GM21528 (cell line): ENCODE measurements around the gene TMEM40.
"Not testable (repeated sequence)": the region's sequence is repeated elsewhere in the genome, so short reads cannot be mapped to it uniquely, and the experiment has no call there.

Source experiments
- ATAC-seq: cut with Tn5 transposase; IDR thresholded peaks from one replicate; pipeline ENCODE4 v1.9.1; 2021; ENCODE audit warnings: mild to moderate bottlenecking, moderate library complexity; ENCODE audit not compliant: unreplicated experiment, low FRiP score

Gene TMEM40

GRCh38 chr3:12777171-12777570, 18.1 kb upstream of the TMEM40 start:
- ATAC-seq, result no peak

DNA sequence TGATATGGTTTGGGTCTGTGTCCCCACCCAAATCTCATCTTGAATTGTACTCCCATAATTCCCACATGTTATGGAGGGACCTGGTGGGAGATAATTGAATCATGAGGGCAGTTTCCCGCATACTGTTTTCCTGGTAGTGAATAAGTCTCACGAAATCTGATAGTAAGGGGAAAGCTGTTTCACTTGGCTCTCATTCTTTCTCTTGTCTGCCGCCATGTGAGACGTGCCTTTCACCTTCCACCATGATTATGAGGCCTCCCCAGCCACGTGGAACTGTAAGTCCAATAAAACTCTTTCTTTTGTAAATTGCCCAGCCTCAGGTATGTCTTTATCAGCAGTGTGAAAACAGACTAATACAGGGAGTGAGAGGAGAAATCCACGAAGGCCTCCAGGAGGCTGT, 16.9 kb upstream of the TMEM40 start:
- not testable (repeated sequence) for ATAC-seq

DNA sequence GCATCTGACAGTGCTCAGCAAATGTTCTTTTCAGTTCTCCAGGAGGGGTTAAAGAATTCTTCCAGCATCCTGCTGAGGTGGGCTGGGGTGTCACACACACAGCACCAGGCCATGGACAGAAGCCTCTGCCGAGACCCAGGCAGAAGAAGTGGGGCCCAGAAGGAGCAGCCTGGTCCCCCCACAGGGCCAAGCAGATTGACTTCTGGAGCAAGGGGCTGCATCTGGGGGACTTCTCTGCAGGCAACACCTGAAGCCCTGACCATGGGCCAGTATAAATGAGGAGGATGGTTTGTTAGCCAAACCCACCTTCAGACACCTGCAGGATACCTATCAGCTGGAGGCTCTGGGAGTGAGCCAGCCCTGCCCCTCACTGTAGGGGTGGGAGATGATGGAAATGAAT, 16.2 kb upstream of the TMEM40 start:
- no peak for ATAC-seq

DNA sequence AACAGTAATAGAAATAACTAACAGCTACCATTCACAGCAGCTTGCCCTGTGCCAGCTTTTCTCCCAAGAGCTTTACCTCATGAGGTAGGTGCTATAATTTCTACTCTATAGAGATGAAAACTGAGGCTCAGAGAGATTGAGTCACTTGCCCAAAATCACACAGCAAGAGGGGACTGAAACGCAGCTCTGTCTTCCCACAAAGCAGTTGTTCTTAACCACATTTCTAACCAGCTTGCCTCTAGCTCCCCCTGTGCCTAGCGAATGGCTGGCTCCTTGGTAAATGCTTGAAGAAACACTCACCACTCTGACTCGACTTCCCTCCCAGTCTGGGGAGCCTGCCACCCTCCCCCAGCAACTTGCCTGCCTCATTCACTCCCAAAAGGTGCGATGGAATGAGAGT, 15.6 kb upstream of the TMEM40 start:
- no peak for ATAC-seq

DNA sequence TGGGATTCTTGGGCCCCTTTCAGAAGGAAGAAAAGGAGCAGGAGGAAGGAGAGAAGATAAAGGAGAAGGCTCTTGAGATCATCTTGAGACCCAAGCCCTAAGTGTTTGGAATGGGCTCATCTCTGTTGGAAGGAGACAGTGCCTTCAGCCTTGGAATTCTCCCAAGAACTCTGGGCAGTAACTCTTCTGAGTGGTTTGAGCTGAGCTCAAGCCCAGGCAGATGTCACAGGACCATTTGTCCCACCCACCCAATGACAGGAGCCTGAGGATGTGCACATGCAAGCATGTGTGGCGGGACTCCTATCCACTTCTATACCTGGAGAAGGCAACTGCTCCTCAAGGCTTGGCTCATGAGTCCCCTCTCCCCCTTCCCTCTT, 14.6 kb upstream of the TMEM40 start:
- ATAC-seq, result no peak

GRCh38 chr3:12773030-12773709, 14.1 kb upstream of the TMEM40 start:
- no peak for ATAC-seq

GRCh38 chr3:12772462-12772861, 13.4 kb upstream of the TMEM40 start:
- ATAC-seq, result no peak

DNA sequence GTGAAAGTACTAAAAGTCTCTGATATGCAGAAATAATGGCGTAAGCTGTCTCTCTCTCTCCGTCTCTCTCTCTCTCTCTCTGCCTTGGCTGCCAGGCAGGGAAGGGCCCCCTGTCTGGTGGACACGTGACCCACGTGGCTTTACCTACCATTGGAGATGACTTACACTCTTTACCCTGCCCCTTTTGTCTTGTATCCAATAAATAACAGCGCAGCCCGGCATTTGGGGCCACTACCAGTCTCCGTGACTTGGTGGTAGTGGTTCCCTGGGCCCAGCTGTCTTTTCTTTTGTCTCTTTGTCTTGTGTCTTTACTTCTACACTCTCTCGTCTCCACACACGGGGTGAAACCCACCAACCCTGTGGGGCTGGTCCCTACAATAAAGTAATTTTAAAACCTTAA, 12.2 kb upstream of the TMEM40 start:
- no peak for ATAC-seq

DNA sequence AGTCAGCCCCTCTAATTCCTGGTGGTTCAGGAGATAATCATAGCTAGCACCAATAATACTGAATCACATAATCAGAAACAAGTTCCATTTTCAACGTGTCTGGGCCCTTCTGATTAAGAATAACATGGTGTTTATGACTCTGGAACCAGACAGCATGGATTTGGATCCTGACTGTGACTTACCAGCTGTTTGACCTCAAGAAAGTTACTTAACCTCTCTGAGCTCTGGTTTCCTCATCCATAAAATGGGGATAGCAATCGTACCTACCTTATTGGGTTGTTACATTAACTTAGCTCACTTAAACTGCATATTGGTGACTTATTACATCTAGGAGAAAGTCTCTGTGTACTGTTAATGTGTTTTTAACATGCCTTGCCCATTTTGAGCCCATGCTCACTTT, 10.7 kb upstream of the TMEM40 start:
- ATAC-seq, result no peak

GRCh38 chr3:12768579-12769527, 9.8 kb upstream of the TMEM40 start:
- no peak for ATAC-seq

GRCh38 chr3:12766541-12766940, 7.5 kb upstream of the TMEM40 start:
- ATAC-seq, result no peak

DNA sequence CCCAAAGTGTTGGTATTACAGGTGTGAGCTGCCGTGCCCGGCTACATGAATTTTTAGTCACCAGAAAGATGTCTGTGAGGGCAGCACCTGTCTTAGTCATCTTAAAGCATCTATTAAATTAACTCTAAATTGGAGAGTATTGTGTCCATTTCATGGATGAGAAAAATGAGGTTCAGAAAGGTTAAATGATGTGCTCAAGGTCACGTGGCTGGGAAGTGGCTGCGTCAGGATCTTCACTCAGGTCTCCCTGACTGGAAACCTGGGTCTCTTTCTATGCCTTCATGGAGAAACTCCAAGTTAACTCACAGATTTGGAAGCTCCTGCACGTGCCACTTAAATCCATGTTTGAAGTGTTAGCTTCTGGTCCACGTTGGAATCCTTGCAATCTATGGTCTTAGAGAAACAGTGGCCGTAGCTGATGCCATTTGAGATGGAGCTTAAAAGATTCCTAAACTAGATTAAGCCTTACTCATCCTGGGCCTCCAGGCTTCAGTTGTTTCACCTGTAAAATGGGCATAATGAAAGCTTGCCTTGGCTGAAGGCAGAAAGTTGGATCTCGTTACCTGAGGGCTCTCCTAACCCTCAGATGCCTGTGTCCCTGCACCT, 5.2 kb upstream of the TMEM40 start:
- no peak for ATAC-seq

DNA sequence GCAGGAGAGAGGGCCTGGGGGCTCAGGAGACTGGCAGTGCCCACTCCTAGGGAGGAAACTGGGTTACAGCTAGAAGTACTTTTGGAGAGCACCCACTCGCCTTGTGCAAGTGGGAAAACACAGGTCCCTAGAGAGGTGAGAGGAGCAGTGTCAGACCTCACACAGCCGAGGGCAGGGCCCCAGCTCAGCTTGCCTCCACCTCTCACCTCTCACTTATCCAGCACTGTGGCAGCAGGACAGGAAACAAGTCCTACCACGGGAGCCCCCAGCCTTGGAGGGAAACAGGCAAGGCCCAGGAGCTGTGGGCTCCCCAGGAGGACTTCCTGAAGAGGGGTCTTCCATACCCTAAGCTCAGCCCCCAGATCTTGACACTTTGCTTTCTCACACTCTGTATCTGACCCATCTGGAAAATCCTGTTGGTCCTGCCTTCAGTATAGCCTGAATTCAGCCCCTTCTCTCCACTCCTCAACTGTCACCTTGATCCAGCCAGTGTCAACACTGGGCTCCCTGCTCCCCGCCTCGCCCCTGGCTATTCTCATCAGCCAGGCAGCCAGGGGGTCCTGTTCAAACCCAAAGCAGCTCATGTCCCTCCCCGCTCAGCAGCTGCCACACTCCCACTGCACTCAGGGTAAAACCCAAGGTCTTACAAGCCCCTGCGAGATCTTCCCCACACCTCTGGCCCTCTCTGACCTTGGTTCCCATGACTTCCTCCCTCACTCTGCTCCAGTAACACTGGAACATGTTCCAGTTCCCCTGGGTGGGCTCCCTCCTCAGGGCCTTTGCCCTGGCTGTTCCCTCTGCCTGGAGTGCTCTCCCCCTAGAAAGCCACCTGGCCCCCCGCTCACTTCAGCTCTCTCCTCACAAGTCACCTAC, 870 bp upstream of the TMEM40 start:
- no peak for ATAC-seq

GRCh38 chr3:12758025-12758781, 856 bp downstream of the TMEM40 start:
- ATAC-seq, result no peak

GRCh38 chr3:12756635-12757034, 2.4 kb downstream of the TMEM40 start:
- ATAC-seq, result no peak

GRCh38 chr3:12756175-12756574, 2.9 kb downstream of the TMEM40 start:
- ATAC-seq, result no peak

GRCh38 chr3:12755754-12756153, 3.3 kb downstream of the TMEM40 start:
- ATAC-seq, result no peak

- ATAC-seq, result no peak
Observed at GRCh38 chr3:12754313-12754712, 4.7 kb downstream of the TMEM40 start.

DNA sequence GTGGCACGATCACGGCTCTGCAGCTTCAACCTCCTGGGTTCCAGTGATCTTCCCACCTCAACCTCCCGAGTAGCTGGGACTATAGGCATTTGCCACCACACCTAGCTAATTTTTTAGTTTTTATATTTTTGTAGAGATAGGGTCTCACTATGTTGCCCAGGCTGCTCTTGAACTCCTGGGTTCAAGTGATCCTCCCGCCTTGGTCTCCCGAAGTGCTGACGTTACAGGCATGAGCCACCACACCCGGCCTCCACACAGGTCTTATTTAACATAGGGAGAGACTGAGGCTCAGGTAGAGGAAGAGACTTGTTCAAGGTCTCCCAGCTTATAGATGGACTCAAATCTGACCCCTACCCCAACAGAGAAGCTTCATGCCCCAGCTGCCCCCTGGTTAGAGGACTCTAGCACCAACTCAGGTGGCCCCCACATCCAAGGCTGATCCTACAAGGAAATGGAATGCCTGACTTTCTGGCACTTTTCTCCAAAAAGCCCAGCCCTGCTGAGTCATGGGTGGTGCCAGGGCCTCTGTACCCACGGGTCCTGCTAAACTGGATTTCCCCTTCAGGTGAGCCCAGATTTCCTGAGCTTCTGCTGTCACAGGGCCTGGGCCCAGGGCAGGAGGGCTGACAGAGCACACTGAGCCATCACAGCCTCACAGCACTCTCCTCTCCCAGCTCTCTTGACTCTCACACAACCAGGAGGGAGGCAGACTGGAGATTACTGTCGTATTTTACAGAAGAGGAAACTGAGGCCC, 5.6 kb downstream of the TMEM40 start:
- no peak for ATAC-seq
